Activated T-helper 9 cell treated with anti-CD3 and anti-CD28 coated beads, Interleukin-2, amount 50 U/mL, for 16 hours (primary cell): ENCODE measurements around the gene DYNLRB2.

Source experiments
- DNase-seq: peaks from one replicate; pipeline ENCODE4 v3.0.0-alpha.2; 2020; ENCODE audit warnings: low read depth

Gene DYNLRB2

DNA sequence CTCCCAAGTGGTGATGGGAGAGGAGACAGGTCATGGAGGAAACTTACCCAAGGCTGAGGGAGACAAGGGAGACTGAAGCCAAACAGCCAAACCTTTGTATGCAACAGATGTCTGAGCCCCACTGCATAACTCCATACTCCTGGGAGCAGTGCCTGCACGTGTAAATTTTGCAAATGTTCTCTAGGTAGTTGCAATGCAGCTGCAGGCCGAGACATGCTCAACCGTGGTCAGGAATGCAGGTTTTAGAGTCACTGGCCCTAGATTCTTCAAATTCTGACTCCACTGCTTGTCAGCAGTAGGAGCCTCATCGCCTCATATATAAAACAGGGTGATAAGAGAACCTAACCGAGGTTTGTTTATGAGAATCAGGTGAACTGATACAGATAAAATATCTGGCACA is 11.5 kb downstream of the DYNLRB2 start:
- no peak for DNase-seq

DNA sequence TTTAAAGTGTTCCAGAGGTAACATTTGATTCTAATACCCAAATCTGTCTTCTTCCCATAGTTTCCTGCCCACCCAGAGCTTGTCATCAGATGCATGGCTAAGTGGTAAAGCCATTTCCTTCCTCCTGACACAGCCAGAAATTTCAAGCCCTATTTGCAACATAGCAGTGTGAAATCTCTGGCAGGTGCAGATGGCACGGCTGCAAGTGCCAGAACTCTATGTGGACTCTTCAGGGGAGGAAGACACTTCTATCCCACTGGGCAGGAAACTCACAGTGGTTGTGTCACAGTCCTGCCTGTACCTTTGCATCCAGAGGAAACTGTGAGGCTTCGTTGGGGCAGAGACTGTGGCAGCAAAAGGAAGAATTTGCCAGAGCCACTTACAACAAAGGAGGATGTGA is 13.2 kb downstream of the DYNLRB2 start:
- DNase-seq = no peak

DNA sequence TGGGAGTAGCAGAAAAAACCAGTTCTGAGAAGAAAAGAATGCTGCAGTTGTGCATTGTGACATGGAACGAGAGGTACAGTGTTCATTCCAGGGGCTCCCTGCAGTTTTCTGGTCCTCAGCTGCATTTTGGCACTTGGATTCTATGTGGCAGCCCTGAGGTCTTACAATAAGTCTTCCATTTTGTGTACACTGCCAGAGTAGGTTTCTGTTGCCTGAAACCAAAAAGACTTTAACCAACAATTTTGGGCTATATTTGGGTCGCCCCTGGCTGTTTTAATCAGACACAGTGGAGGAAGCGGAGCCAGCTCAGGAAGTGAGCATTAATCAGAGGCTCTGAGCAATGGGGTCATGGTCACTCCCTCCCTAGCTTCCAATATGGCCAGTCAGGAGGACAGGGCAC is 15.7 kb downstream of the DYNLRB2 start:
- no peak for DNase-seq

DNA sequence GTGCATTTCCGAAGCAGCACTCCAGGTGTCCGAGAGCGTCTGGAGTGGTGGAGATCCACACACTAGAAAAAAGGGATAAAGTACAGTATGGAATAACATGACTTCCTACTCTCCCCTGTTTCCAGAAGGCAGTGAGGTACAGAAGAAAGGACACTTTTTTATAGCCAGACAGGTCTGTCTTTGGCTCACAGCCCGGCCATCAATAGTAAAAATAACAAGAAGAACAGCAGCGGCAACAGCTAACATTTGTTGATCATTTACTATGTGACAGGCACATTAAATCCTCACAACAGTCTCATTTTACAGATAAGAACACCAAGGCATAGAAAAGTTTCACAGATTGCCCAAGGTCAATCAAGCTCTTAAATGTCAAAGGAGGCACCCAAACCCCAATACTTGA is 16.2 kb downstream of the DYNLRB2 start:
- DNase-seq = no peak

DNA sequence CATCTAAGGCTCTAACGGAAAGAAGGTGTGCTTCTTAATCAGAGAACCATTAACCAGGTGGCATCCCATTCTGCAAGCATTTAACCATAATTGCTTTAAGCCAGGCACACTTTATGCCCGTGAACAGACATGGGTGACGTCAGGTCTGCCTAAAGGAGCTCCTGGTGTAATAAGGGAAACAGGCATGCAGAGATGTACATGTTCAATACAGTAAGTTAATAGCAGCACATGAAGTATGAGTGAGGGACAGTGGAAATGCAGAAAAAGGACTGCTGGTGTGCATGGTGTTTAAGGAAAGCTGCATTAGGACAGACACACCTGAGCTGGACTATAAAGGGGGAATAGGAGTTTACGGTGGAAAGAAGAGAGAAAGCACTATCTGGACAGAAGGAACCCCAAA is 18.6 kb downstream of the DYNLRB2 start:
- no peak for DNase-seq

DNA sequence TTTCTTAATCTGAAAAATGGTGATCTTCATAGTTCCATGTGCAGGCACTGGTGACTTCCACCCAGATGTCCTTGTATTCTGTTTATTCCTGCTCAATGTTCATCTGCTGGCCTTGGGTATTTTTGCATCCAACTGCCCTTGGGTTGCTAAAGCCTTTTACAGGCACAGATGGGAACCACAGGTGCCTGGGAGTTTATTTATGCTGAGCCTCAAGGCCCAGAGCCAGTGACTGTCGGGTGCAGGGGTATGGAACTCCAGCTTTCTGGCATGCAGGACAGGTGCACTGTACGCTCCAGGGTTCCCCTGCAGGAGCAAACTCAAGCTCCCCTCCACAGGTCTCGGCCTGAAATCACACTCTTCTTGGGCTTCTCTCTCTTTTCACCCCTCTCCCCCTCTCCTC is 22.3 kb downstream of the DYNLRB2 start:
- no peak for DNase-seq

DNA sequence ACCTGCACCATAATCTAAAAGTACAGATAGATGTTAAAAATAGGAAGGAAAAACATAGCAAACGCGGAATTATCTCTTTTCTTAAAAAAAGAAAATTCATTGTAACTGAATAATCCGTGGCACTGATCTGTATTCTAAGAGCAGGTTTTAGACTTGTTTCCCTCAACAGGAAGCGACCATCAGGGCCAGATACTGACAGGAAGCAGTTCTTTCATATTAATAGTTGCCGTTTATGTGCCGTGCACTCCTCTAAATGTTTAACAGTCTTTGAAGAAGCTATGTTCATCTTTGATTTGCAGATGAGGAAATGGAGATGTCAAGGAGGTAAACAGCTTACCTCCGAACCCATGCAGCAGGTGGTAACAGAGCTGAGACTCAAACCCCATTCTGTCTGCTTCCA is 23.6 kb downstream of the DYNLRB2 start:
- no peak for DNase-seq

DNA sequence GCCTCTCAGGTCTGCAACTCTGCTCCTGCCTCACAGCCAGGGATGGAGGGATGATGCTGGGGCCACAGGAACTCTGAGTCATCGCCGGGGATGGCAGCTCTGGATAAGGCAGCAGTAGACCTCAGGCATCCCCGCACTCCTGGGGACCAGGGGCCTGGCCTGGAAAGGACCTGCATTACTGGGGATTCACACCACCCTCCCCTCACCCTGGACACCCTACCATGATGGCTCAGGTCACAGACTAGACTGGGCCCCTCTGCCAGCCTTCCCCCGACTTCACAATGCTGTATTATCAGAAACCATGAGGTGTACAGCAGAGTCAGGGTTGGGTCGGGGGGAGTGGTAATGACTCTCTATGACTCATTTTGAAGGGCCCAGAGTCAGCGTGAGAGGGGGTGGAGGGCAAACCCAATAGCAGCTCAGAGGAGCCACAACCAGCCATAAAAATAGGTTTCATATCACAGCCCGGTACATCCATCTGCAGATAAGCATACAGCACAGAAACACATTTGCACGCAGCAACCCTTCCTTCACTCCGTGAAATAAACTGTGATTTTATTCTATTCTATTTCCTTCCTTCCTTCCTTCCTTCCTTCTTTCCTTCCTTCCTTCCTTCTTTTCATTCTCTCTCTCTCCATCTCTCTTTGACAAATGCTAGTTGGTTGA is 28.8 kb downstream of the DYNLRB2 start:
- peak; percentile 64 for DNase-seq

DNA sequence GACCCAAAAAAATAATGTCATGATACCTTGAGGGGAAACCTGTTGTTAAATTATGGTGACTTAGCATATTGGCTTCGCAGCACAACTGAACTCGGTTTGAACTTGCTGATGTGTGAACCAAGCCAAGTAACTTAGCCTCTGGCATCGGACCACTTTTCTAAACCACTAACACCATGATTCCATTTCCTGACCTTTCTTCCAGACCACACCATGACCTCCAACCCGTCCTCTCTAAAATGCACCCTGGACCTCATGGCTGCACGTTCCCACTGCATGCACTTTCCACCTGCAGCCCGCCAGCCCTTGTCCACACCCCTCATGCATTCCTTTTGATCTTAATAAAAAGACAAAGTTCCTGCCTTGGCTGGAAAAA is 29.3 kb downstream of the DYNLRB2 start:
- DNase-seq = no peak

DNA sequence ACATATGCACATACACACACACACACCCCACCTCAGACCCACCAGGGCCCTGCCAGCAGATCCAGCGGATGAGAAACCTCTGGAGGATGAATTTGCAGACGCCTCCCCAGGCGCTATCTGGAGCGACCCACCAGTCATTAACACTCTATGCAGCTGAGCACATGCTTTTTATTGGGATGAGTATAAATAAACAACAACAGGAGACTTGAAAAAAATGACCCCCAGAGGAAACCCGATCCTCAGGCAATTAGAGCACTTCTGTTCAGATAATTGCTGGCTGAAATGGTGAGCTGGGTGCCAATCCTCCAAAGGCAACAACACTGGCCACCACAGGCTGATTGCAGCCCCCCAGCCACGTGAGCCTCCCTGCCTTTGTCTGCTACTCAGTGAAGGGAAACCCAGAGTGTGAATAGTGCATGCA is 32.9 kb downstream of the DYNLRB2 start:
- no peak for DNase-seq

DNA sequence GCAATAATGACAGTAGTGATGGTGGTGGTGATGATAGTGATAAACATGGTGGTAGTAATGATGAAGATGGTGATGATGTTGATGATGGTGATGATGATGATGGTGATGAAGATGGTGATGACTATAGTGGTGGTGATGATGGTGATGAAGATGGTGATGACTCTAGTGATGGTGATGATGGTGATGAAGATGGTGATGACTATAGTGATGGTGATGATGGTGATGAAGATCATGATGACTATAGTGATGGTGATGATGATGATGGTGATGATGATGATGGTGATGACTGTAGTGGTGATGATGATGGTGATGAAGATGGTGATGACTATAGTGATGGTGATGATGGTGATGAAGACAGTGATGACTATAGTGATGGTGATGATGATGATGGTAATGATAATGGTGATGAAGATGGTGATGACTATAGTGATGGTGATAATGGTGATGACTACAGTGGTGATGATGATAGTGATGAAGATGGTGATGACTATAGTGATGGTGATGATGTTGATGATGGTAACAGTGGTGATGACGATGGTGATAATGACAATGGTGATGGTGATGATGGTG is 35.6 kb downstream of the DYNLRB2 start:
- DNase-seq = no peak

DNA sequence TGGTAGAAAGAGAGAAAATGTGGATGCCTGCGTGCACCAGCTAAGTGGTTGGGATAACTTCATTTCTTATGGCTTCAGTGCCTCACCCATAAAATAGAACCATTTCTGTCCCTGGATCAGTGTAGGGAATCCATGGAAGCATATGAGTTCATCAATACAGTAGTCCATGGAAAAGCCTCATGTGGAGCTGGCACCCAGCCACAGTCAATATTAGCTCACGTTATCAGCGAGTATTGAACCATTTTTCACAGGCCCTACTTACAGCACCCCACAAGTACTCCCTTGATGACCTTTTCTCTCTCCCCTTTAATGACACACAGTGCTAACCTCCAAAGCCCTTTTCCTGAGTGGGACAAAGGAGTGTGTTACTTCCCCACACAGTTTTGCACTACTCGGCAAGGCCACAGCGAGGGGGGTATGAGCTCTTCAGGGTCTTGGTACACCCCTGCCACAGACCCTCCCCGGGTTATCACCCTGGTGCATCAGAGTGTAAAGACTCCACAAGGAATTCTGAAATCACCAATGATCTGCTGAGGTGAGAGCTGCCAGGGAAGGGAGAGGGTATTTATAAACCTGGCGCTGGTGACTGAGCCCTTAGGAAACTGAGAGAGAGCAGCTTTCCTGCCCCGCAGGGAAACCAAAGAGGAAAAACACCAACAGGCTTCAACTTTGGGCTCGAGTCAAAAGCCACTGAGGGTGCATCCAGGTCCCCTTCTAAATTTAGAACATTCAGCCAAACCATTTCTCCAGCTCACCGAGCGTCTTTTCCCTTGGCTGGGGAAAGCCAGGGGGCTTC is 36.9 kb downstream of the DYNLRB2 start:
- DNase-seq = no peak

DNA sequence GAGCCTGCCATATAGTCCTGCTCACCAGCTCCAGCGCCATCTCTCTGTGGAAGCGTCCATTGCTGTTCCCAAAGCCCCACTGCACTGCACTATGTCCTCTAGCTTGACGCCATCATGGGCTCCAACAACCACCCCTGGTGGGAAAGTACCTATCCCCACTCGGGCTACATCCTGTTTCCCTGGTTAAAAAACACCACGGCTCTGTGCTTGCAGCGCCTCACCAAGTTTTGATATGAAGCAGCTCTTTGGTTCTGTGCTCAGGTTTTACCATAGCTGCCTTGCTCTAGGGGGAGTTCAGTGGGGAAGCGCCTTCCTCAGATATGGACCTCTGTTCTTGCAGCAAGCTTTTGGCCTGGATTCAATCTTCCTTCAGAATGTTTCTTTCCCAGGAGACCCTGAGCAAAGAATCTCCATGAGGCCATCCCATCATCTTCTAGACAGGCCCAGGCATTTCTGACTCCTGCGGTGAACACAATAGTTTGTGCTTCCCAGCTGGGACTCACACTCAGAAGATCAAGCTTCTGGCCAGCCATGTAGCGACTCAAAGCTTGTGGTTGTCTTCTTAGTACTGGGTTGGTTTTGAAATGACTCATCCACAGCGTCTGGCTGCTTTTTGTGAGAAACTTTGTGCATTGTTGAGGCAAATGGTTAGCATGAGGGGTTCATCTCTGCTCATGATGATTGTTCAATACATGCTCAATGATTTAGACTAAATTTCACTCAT is 39.5 kb downstream of the DYNLRB2 start:
- peak; percentile 39 for DNase-seq

DNA sequence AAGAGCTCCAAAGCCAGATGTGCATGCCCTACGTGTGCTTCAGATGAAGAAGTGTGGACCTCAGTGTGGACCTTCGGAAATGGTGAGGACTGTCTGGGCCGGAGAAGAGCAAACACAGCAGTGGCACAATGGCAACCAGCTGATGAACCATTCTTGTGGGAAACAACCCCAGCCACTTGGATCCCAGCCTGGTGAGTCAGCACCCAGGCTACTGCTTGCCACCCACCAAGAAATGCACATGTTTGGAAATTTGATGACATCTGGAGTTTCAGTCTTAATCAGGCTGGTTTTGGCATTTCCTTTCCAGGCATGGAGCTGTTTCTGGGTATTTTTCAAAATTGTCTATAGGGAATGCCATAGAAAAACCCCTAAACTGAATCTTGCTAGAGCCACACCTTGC is 42.7 kb downstream of the DYNLRB2 start:
- DNase-seq = peak; percentile 31

DNA sequence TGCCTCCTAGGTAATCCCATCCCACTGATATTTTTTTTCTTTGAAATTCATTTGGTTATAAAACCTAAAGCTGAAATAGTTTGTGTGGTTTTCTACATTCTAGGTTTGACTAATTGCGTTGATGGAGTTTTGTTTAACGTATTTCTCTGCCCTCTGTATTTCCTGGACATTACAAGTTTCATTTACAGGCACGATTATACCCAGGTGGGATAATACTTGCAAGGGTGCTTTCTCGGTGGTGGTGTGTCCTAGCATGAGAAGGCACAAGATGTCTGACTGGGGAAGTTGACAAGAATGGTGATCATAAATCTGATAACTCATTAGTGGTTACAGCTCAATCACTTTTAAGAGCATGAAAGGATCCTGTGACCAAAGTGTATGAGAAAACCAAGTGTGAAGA is 45.0 kb downstream of the DYNLRB2 start:
- DNase-seq = no peak

DNA sequence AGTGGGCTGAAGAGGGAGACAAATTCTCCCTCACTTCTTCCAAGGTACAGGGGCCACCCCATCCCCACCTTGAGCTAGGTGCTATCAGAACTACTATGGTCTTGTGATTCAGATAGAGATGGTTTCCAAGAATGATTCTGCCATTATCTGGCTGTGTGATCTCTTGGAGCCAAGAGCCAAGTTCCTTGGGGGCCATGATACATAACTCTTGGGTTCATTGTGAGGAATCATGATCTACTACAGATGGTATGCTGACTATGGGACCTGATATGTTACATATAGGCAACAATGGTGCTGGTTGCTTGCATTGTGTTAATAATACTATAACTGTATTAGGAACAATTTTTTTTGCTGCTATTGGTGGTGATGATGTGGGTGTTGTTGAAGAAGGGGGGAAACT is 45.7 kb downstream of the DYNLRB2 start:
- DNase-seq = no peak

DNA sequence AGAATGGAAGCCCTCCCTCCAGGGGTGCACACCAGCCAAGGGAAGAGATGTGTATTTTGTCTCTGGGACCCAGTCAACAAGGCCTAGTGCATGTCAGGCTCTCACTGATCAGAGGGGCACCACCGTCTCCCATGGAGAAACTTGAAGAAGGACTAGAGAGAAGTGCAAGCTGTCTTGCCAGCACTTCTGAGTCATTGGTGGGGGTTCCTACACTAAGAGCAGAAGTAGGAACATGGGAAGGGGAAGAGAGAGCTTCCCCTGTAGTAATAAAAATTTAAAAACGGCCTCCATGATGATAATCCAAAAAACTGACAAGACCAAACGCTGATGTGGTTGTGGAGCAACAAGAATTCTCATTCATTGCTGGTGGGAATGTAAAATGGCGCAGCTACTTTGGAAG is 46.3 kb downstream of the DYNLRB2 start:
- no peak for DNase-seq

DNA sequence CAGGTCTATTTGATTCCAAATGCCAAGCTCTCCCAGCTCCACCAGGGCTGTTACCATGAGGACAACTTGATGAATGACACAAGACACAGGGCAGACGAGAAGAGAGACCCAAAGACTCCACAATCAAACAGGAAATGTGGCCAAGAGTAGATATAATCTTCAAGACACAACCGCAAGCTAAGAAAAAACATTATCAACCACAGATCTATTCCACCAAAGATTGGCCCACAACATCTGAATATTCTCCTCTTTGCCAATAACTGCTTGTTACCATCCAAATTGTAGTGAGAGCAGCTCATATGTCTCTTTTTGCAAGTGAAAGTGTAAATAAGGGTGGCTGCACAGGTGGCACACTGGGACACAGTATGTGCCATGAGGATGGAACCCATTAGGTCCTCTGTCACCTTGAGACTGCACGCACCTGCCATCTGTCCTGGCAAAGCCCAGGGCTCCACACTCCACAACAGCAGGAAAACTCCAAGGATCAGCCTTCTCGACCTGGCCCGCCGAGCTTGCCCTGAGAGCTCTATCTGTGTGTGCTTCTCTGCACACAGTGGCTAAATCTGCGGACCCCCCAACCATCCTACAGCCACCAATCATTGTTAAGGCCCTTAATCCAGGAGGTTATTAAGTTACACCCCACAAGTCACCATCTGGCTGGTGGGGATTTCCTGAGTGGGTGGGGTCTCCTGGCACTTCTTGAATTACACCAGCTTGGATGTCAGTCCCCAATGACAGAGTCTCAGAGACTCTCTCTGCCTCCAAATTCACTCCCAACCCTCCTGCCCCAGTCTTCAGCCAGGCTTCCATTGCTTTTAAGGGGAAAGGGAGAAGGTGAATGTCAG is 50.5 kb downstream of the DYNLRB2 start:
- DNase-seq = no peak

DNA sequence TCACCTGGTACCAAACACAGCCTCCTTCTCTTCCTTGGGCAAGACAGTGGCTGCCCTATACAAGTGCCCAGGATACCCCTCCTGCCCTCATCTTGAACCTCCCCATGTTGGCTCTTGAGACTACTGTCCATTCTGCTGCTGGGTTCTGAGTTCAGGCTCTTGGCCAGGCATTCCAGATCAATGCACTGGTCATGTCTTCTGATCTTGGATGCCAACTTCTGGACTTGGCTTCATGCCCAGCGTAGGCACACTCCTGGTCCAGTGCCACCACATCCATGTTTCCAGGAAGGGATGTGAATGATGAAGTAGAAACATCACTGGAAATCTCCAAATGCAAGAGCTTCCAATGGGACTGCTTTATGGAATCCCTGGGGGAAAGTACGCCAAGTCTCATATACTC is 51.5 kb downstream of the DYNLRB2 start:
- DNase-seq = no peak

DNA sequence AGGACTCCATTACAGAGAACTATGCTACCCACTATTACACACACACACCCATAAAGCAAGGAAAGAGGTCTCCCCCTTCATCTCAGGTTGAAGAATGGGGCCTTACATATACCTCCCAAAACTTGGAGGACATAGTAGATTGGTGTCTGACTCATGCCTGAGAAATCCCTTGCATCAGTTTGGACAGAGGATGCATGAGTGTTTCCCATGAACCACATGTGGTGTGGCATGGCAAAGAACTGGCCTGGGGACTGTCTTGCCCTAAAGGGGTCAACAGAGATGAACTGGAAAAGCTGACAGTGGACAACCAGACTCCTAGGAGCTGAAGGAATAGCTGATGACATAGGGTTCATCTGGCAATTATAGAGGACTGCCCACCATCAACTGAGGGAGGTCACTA is 54.0 kb downstream of the DYNLRB2 start:
- DNase-seq = no peak

DNA sequence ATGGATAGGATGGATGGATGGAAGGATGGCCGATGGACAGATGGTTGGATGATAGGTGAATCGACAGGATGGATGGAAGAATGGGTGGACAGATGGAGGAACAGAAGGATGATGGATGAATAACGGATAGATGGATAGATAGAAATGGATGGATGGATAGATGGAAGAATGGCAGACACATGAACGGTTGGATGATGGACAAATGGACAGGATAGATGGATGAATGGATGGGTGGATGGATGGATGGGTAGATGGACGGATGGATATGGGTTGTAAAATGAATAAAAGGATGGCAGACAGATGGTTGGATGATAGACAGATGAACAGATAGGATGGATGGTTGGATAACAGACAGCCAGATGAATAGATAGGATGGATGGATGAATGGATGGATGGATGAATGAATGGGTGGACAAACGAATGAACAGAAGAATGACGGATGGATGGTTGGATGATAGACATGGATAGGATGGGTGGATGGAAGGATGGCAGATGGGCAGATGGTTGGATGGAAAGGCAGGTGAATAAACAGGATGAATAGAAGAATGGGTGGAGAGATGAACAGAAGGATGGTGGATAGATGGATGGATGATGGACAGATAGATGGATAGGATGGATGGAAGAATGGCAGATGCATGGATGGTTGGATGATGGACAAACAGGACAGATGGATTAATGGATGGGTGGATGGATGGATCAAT is 55.9 kb downstream of the DYNLRB2 start:
- no peak for DNase-seq
